HL-60 (cell line): ENCODE results near the gene MDGA2.

Source experiments
- CTCF ChIP-seq: IDR thresholded peaks from one replicate; pipeline ENCODE4 v1.5.1; 2011; ENCODE audit warnings: low read length, control low read depth, inconsistent platforms; ENCODE audit not compliant: insufficient read depth
- SPI1 ChIP-seq: IDR thresholded peaks from 2 replicates; pipeline ENCODE4 v1.6.1; 2012; ENCODE audit warnings: low read depth, mild to moderate bottlenecking, borderline replicate concordance

- TF ChIP-seq CTCF = no peak
- TF ChIP-seq SPI1 = no peak
Measured at GRCh38 chr14:47189911-47190484, 485.4 kb downstream of the MDGA2 start.
